Activated CD4-positive, alpha-beta memory T cell treated with anti-CD3 and anti-CD28 coated beads, Interleukin-2, amount 10 ng/mL, durations not matched to agents 7 days and 5 days (primary cell): ENCODE measurements around the gene FGFRL1. TPM values are rescaled to one million over a fixed set of nuclear protein-coding genes. Genes with fewer than 3 reads are reported as not detected.

Experiments
- CTCF ChIA-PET: fragments of 350-600 bp; sonication (Branson Sonifier 250); formaldehyde crosslinking; loops from one replicate; lab custom pipeline; 2021; ENCODE audit warnings: antibody characterized with exemption, inconsistent platforms; lab: Charles Lee
- POLR2A ChIA-PET: fragments of 350-600 bp; sonication (Branson Sonifier 250); formaldehyde crosslinking; loops from one replicate; lab custom pipeline; 2021; ENCODE audit warnings: antibody characterized with exemption; lab: Charles Lee
- DNase-seq: peaks from one replicate; pipeline ENCODE4 v3.0.0-alpha.2; 2020
- H3K27ac Mint-ChIP-seq: one replicate; pipeline ENCODE4 v1.8.0; 2021; ENCODE audit warnings: mild to moderate bottlenecking, mixed read lengths
- H3K27me3 Mint-ChIP-seq: one replicate; pipeline ENCODE4 v1.8.0; 2021; ENCODE audit warnings: mixed read lengths
- H3K36me3 Mint-ChIP-seq: one replicate; pipeline ENCODE4 v1.8.0; 2021; ENCODE audit warnings: low read depth, mixed read lengths
- H3K4me1 Mint-ChIP-seq: one replicate; pipeline ENCODE4 v1.8.0; 2021; ENCODE audit warnings: mixed read lengths
- H3K4me3 Mint-ChIP-seq: one replicate; pipeline ENCODE4 v1.8.0; 2021; ENCODE audit warnings: mild to moderate bottlenecking, mixed read lengths
- H3K9me3 Mint-ChIP-seq: one replicate; pipeline ENCODE4 v1.8.0; 2021; ENCODE audit warnings: mixed read lengths
- total RNA-seq, 2 experiments: library from RNA; stranded (reverse); gene quantifications; one replicate each; pipeline ENCODE4 v1.2.3, GENCODE V29; 2021

Gene FGFRL1
- total RNA-seq, 2 experiments from 2014 or later = 7.1 to 8.9 TPM

DNA sequence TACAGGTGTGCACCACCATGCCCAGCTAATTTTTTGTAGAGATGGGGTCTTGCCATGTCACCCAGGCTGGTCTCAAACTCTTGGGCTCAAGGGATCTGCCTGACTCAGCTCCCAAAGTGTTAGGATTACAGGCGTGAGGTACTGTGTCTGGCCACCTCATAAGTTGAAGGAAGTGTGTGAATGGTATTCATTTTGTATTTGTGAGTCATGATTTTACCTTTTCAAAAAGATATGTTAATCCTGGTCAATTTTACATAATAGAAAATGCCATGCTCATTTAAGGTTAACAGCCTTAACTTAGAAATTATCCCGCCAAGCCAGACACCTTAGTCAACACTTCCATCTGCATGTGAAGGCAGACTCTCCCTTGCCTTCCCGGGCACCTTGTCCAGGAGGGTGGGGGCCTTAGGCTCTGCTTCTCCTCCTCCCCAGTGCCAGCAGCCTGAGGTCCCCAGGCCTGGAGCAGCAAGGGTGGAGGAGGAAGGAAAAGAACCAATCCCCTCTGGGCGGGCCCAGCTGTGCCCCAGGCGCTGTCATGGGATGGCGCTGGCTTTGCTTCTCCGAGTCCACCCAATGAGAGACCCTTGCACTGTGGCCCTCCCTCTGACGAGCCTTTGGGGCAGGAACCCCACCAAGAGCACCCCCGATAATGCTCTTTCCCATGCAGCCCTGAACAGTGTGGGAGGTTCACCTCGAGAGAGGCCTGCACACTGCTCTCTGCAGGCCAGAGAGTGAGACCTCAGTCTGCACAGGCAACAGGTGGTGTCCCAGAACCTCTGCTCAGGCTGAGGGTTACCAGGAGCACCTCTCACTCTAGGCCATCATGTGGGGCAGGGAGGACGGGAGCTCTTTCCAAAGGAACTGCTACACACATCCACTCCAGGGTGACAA lies 64.6 kb downstream of the FGFRL1 start:
- POLR2A ChIA-PET = no interaction called here
- no peak overlapping the region for H3K4me3 Mint-ChIP-seq
- H3K4me1 Mint-ChIP-seq = peaks cover 3% of the 10 kb centered on the region
- peaks cover 3% of the 10 kb centered on the region for H3K9me3 Mint-ChIP-seq
- no peak for DNase-seq
- CTCF ChIA-PET = no interaction called here
- H3K27me3 Mint-ChIP-seq = peaks cover 18% of the 10 kb centered on the region
- H3K27ac Mint-ChIP-seq = no peak overlapping the region
- no peaks in the 10 kb centered on the region for H3K36me3 Mint-ChIP-seq

Other genes with a start within 250 kb of the FGFRL1 start
- 1 to 10 TPM; 2.5 to 3.0 TPM for gene CPLX1, start 185.5 kb upstream of the FGFRL1 start, total RNA-seq
- 100 to 1,000 TPM; 139 to 156 TPM for gene GAK, start 79.3 kb upstream of the FGFRL1 start, total RNA-seq
- 10 to 100 TPM; 24.1 to 28.8 TPM for gene TMEM175, start 79.2 kb upstream of the FGFRL1 start, total RNA-seq
- gene DGKQ, start 38.1 kb upstream of the FGFRL1 start, total RNA-seq = 10 to 100 TPM; 13.8 to 14.7 TPM
- gene IDUA, start 24.6 kb upstream of the FGFRL1 start, total RNA-seq = 10 to 100 TPM; 18.8 to 19.0 TPM
- gene SLC26A1, start 18.2 kb upstream of the FGFRL1 start, total RNA-seq = under 1 TPM in 1 of 2 experiments, not detected in 1; 0.20 TPM
- 1 to 10 TPM in 1 of 2 experiments, under 1 TPM in 1; 0.88 to 1.0 TPM for gene RNF212, start 101.9 kb downstream of the FGFRL1 start, total RNA-seq
- 10 to 100 TPM; 22.8 to 24.6 TPM for gene SPON2, start 161.0 kb downstream of the FGFRL1 start, total RNA-seq
- 100 to 1,000 TPM; 209 to 221 TPM for gene CTBP1, start 237.5 kb downstream of the FGFRL1 start, total RNA-seq